Measurements from ENCODE around the gene AKT3.

- TF ChIP-seq, protein P1, sequence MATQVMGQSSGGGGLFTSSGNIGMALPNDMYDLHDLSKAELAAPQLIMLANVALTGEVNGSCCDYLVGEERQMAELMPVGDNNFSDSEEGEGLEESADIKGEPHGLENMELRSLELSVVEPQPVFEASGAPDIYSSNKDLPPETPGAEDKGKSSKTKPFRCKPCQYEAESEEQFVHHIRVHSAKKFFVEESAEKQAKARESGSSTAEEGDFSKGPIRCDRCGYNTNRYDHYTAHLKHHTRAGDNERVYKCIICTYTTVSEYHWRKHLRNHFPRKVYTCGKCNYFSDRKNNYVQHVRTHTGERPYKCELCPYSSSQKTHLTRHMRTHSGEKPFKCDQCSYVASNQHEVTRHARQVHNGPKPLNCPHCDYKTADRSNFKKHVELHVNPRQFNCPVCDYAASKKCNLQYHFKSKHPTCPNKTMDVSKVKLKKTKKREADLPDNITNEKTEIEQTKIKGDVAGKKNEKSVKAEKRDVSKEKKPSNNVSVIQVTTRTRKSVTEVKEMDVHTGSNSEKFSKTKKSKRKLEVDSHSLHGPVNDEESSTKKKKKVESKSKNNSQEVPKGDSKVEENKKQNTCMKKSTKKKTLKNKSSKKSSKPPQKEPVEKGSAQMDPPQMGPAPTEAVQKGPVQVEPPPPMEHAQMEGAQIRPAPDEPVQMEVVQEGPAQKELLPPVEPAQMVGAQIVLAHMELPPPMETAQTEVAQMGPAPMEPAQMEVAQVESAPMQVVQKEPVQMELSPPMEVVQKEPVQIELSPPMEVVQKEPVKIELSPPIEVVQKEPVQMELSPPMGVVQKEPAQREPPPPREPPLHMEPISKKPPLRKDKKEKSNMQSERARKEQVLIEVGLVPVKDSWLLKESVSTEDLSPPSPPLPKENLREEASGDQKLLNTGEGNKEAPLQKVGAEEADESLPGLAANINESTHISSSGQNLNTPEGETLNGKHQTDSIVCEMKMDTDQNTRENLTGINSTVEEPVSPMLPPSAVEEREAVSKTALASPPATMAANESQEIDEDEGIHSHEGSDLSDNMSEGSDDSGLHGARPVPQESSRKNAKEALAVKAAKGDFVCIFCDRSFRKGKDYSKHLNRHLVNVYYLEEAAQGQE (IDR thresholded peaks at IDR 0.05; ENCODE audit: low read depth), result no peak
- no peak for TF ChIP-seq EP300 (IDR thresholded peaks at IDR 0.05; ENCODE audit: borderline replicate concordance)
- no peak for TF ChIP-seq NFIC (IDR thresholded peaks at IDR 0.05)
- TF ChIP-seq CREB1 (IDR thresholded peaks at IDR 0.05; ENCODE audit: low read depth), result no peak
These were observed 277.1 kb downstream of the AKT3 start for GRCh38 chr1:243572940-243573339.
